PC-9 (cell line): ENCODE measurements around the gene CD300A. TPM values are rescaled to one million over a fixed set of nuclear protein-coding genes. Genes with fewer than 3 reads are reported as not detected.

Experiments used
- BruUV-seq: library from RNA; stranded (reverse); fragments of 400-500 nt; replicated peaks from 2 replicates; lab custom pipeline; 2021; lab: Mats Ljungman, UMichigan
- CTCF ChIA-PET: fragments of 300-600 bp; sonication (Branson Sonifier 250); formaldehyde crosslinking; loops from one replicate; lab custom pipeline; 2022; ENCODE audit warnings: antibody characterized with exemption; lab: Charles Lee
- POLR2A ChIA-PET: fragments of 300-600 bp; sonication (Branson Sonifier 250); formaldehyde crosslinking; loops from one replicate; lab custom pipeline; 2022; ENCODE audit warnings: antibody characterized with exemption; ENCODE audit not compliant: unreplicated experiment; lab: Charles Lee
- DNase-seq, 2 experiments: peaks; one replicate each; pipeline versions ENCODE4 v3.0.0 to v3.0.0-alpha.2; 2015 to 2022; ENCODE audit warnings: mixed read lengths in 1 of 2
- H2AFZ ChIP-seq: fragments of 200-600 bp; sonication (generic); 2 replicates; pipeline ENCODE4 v1.8.1; 2017; ENCODE audit warnings: antibody characterized with exemption
- H3F3A ChIP-seq: fragments of 200-600 bp; sonication (generic); 2 replicates; pipeline ENCODE4 v1.8.1; 2017; ENCODE audit warnings: antibody characterized with exemption, mild to moderate bottlenecking, low read depth; ENCODE audit not compliant: insufficient read depth
- H3K27ac ChIP-seq: fragments of 200-600 bp; sonication (generic); 2 replicates; pipeline ENCODE4 v1.6.1; 2016; ENCODE audit warnings: mixed run types
- H3K27me3 ChIP-seq: fragments of 200-600 bp; sonication (generic); 2 replicates; pipeline ENCODE4 v1.6.1; 2016; ENCODE audit warnings: low read depth, mixed run types; ENCODE audit not compliant: insufficient read depth
- H3K36me3 ChIP-seq: fragments of 200-600 bp; sonication (generic); 2 replicates; pipeline ENCODE4 v1.6.1; 2016; ENCODE audit warnings: low read depth, mixed run types
- H3K4me1 ChIP-seq: fragments of 200-600 bp; sonication (generic); replicated peaks from 2 replicates; pipeline ENCODE4 v1.6.1; 2016; ENCODE audit warnings: mixed run types; ENCODE audit not compliant: insufficient read depth
- H3K4me2 ChIP-seq: fragments of 200-600 bp; sonication (generic); 2 replicates; pipeline ENCODE4 v1.6.1; 2017; ENCODE audit warnings: mixed run types
- H3K4me3 ChIP-seq: fragments of 200-600 bp; sonication (generic); 2 replicates; pipeline ENCODE4 v1.6.1; 2016; ENCODE audit warnings: mixed run types
- H3K79me2 ChIP-seq: fragments of 200-600 bp; sonication (generic); 2 replicates; pipeline ENCODE4 v1.6.1; 2017; ENCODE audit warnings: low read depth, mixed run types
- H3K9me2 ChIP-seq: fragments of 200-600 bp; sonication (generic); 2 replicates; pipeline ENCODE4 v1.8.1; 2017; ENCODE audit warnings: mild to moderate bottlenecking; ENCODE audit not compliant: insufficient read depth
- H3K9me3 ChIP-seq: fragments of 200-600 bp; sonication (generic); 2 replicates; pipeline ENCODE4 v1.8.1; 2016; ENCODE audit warnings: low read depth; ENCODE audit not compliant: insufficient read depth
- H4K20me1 ChIP-seq: fragments of 200-600 bp; sonication (generic); 2 replicates; pipeline ENCODE4 v1.8.1; 2017; ENCODE audit not compliant: insufficient read depth
- EZH2 ChIP-seq: fragments of 200-600 bp; sonication (generic); IDR thresholded peaks from 2 replicates; pipeline ENCODE4 v1.8.0; 2017; ENCODE audit warnings: antibody characterized with exemption, low read depth
- intact Hi-C: fragments of 100-400 bp; cut with micrococcal nuclease; formaldehyde crosslinking; loops from one replicate; pipeline ENCODE4 v1.10.0; 2022; ENCODE audit not compliant: unreplicated experiment
- total RNA-seq: library from RNA; stranded (reverse); gene quantifications from 2 replicates; pipeline ENCODE4 v1.2.3, GENCODE V29; 2021
- TF ChIP-seq, protein P1 (sequence below): fragments of 200-600 bp; sonication (generic); conservative IDR thresholded peaks from 2 replicates; pipeline ENCODE4 v1.6.1; 2017; ENCODE audit warnings: mixed run types, antibody characterized with exemption, mild to moderate bottlenecking, moderate library complexity

CD300A gene
- total RNA-seq, 1 experiment from 2014 or later, result not detected

DNA sequence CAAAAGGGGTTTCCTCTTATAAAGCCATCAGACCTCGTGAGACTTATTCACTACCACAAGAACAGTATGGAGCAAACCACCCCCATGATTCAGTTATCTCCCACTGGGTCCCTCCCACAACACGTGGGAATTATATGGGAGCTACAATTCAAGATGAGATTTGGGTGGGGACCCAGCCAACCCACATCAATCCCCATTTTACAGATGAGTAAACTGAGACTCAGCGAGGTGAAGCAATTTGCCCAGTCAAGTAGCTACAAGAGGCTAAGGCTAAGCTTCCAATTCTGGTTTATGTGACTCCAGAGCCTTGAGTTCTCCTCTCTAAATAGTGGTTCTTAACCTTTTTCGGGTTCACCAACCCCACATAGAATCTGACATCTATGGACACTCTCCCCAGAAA lies 8.8 kb downstream of the CD300A start:
- CTCF ChIA-PET, result no interaction called here
- Histone ChIP-seq H3K9me3 (peaks cover 9% of the 10 kb centered on the region; the same call in 1 of the 2 replicates), H3K79me2 (no peaks in the 10 kb centered on the region), H3K9me2 (no peaks in the 10 kb centered on the region), H3K27ac (no peak overlapping the region), H4K20me1 (no peaks in the 10 kb centered on the region), H3K4me3 (no peak overlapping the region), H3K4me2 (no peak overlapping the region), H2AFZ (no peak overlapping the region), H3K36me3 (no peaks in the 10 kb centered on the region), H3K27me3 (peaks cover 98% of the 10 kb centered on the region), H3F3A (no peaks in the 10 kb centered on the region), H3K4me1 (no peaks in the 10 kb centered on the region)
- BruUV-seq, result no TSS peak
- DNase-seq, result no peak
- POLR2A ChIA-PET, result no interaction called here
- TF ChIP-seq EZH2, result no peak
- TF ChIP-seq, protein P1, sequence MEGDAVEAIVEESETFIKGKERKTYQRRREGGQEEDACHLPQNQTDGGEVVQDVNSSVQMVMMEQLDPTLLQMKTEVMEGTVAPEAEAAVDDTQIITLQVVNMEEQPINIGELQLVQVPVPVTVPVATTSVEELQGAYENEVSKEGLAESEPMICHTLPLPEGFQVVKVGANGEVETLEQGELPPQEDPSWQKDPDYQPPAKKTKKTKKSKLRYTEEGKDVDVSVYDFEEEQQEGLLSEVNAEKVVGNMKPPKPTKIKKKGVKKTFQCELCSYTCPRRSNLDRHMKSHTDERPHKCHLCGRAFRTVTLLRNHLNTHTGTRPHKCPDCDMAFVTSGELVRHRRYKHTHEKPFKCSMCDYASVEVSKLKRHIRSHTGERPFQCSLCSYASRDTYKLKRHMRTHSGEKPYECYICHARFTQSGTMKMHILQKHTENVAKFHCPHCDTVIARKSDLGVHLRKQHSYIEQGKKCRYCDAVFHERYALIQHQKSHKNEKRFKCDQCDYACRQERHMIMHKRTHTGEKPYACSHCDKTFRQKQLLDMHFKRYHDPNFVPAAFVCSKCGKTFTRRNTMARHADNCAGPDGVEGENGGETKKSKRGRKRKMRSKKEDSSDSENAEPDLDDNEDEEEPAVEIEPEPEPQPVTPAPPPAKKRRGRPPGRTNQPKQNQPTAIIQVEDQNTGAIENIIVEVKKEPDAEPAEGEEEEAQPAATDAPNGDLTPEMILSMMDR, result no peak
- intact Hi-C loops, result no loop called here

DNA sequence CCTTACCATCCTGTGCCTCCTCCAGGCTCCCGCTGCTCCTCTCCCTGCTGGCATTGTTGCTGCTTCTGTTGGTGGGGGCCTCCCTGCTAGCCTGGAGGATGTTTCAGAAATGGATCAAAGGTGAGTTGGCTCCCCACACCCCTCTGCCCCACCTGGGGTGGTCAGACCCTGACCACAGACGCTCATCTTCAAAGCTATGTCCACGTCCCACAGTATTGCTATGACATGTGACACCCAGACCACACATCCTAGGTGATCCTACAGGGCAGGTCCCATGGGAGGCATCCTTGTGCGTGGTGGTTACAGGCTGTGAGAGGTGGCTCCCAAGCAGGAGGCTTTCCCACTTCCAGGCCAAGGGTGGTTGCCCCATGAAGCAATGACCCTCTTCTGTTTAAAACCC lies 11.0 kb downstream of the CD300A start:
- CTCF ChIA-PET, result no interaction called here
- Histone ChIP-seq H3F3A (no peaks in the 10 kb centered on the region), H3K27me3 (peaks cover 98% of the 10 kb centered on the region)

DNA sequence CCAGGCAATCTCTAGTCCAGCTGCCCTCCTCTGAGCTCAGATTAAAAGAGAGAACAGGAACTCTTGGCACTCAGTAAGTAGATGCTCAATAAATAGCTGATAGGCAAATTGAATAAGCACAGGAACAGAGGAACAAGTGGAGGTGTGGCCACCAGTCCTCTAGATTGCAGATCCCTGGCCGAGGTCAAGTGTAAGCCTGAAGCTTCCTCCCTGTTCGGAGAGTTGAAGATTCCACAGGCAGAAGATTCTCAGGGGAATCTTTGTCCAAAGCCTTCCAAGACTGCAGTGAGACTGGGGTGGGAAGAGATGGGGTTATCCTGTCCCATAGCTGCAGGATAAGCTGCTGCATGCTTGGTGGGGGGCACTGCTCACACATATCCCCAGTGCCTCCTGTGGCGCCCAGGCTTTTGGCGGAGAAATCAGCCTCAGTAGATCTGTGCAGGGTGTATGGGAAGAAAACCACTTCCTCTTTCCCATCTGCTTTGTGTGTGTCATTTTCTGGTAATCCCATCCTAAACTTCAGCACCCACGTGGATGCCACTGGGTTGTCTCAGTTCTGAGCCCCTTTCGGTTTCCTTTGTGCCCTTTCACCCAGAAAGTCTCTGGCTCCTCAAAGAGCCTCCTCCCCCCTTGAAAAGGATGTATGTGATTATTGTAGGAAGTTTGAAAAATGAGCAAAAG lies 12.1 kb downstream of the CD300A start:
- no peaks in the 10 kb centered on the region for H3K79me2 ChIP-seq
- H3K4me2 ChIP-seq, result no peak overlapping the region
- intact Hi-C loops, result no loop called here
- H3K27ac ChIP-seq, result no peak overlapping the region
- H3K9me3 ChIP-seq, result peaks cover 9% of the 10 kb centered on the region; the same call in 1 of the 2 replicates
- H3F3A ChIP-seq, result no peaks in the 10 kb centered on the region
- H3K4me1 ChIP-seq, result no peaks in the 10 kb centered on the region
- DNase-seq, result no peak
- no peak overlapping the region for H3K4me3 ChIP-seq
- no peaks in the 10 kb centered on the region for H3K9me2 ChIP-seq
- no TSS peak for BruUV-seq
- H3K27me3 ChIP-seq, result peaks cover 98% of the 10 kb centered on the region
- no peak for TF ChIP-seq EZH2
- TF ChIP-seq, protein P1, result no peak
- ChIA-PET POLR2A (no interaction called here), CTCF (interaction anchor here (0.7 kb wide), 1 partner anchor 254 kb away, joined by 3 read pairs; no protein-coding TSS in a partner anchor)
- H3K36me3 ChIP-seq, result no peaks in the 10 kb centered on the region
- no peaks in the 10 kb centered on the region for H4K20me1 ChIP-seq
- H2AFZ ChIP-seq, result no peak overlapping the region

More for the DNA sequence above, 11.0 kb downstream of the CD300A start:
- POLR2A ChIA-PET, result no interaction called here
- Histone ChIP-seq H3K79me2 (no peaks in the 10 kb centered on the region), H3K4me3 (no peak overlapping the region), H3K9me2 (no peaks in the 10 kb centered on the region), H3K4me1 (no peaks in the 10 kb centered on the region), H4K20me1 (no peaks in the 10 kb centered on the region), H3K36me3 (no peaks in the 10 kb centered on the region), H3K9me3 (peaks cover 9% of the 10 kb centered on the region; the same call in 1 of the 2 replicates), H3K27ac (no peak overlapping the region), H3K4me2 (no peak overlapping the region), H2AFZ (no peak overlapping the region)
- intact Hi-C loops, result no loop called here
- no peak for TF ChIP-seq EZH2
- TF ChIP-seq, protein P1, result no peak
- no peak for DNase-seq
- BruUV-seq, result no TSS peak
